GM21576 (cell line): Measurements from ENCODE around the gene STAT6.

Experiments used
- ATAC-seq: cut with Tn5 transposase; IDR thresholded peaks from one replicate; pipeline ENCODE4 v1.9.1; 2021; ENCODE audit warnings: mild to moderate bottlenecking, moderate library complexity; ENCODE audit not compliant: unreplicated experiment

Gene STAT6

DNA sequence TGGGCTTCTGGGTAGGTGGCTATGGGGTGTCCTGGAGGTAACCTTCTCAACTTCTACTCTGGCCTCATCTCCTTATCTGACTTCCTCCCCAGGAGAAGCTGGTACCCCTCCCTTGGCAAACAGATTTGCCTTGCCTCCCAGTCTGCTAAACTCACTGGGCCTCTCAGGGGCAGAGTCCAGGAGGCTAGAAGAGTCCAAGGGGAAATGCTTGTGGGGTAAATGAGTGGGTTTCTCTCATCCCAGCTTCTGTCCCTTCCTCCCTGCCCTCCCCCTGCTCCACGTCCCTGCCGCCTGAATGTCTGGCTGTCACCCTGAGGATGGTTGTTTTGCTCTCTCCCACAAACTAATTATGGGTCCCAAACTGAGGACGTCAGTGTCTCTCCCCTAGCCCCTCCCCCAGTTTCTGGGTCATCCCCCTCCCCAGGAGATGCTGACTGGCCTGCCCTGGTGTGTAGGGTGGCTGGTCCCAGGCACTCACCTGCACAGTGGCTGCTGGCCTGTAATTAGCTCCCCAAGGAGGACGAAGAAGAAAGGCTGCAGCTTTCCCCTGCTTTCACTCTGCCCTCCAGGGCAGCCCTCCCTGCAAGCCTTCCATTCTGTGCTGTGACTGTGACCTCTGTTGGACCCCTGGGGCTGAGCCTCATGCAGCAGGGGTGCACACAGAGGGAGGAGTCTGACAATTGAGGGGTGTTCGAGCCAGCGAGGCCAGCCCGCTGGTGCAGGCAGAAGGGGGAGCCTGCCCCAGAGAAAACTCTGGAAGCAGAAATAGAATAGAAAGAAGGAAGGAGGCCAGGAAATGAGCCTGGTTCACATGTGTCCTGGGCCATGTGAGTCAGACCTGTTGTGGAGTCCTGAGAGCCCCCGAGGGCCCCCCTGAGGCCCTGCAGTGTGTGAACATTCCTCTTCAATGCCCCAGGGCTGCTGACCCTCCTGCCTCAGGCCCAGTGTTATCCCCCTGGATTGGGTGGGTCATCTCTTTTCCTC is 36.1 kb upstream of the STAT6 start, which contains the start of gene LRP1-AS:
LRP1-AS (minus strand) TSS at position 659 of the 984 bp plus-strand sequence.
- ATAC-seq, result no peak

DNA sequence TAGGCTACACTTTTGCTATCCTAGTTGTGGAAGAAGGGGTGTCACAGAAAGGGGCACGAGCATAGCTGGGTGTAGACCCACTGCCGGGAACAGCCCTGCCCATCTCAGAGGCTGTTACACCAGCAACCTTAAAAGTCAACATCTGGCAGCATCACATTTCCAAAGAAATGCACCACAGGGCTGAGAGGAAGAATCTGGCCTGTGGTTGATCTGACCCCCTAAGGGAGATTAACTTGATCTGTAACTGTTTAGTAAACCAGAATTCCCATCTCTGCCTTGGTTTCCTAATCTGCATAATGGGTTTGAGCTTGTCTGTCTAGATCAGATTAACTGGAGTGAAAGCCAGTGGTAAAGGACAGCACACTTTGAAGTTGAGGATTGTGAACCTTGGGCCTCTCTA is 34.9 kb upstream of the STAT6 start:
- ATAC-seq, result no peak

GRCh38 chr12:57145460-57146059 is 34.4 kb upstream of the STAT6 start:
- no peak for ATAC-seq

DNA sequence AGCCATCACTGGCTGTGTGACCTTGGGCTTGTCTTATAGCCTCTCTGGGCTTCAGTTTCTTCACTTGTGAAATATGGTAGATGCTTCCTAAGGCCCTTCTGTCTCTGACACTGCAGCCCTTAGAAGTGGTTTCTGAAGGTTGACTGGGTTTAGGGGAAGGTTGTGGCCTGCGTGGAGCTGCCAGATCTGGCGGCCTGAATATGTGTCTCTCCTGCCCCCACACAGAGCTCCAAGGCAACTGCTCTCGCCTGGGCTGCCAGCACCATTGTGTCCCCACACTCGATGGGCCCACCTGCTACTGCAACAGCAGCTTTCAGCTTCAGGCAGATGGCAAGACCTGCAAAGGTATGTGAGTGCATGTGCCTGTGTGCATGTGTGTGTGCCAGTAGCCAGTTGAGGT is 32.3 kb upstream of the STAT6 start:
- no peak for ATAC-seq

DNA sequence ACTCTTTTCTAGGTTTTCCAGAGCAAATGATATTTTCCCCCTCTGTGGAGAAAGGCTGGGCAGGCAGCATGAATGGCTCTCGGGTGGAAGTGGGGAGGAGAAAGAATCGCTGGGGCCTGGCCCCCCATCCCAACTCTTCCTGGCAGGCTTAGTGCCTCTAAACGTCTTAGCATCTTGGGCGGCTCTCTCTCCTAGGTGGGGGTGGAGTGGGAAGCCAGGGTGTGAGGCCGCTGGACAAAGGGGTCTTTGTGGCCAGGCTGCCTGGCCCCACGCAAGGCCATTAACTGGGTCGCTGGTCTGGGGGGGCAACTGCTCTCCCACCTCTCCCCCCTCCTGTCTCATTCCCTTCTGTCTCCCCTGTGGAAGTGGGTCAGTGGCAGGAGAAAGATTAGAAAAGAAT is 31.6 kb upstream of the STAT6 start:
- no peak for ATAC-seq

DNA sequence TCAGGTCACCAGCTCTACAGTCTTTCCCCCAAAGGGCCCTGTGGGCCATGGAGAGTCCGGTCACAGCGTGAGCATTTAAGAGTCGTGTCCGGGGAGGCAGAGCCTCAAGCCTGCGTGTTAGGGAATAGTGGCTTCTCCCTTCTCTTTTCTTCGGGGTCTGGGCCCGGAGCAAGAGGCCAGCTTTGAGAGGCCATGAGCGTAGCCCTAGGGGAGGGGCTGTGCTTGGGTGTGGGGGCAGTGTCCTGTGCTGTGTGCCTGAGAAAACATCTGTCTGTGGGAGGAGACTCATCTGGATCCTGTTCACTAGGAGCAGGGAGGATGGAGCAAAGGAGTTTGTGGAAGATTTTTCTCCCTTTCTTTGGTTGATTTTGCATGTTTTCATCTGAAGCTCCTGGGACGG is 31.0 kb upstream of the STAT6 start:
- no peak for ATAC-seq

GRCh38 chr12:57141249-57141648 is 30.1 kb upstream of the STAT6 start:
- no peak for ATAC-seq

GRCh38 chr12:57139796-57140649 is 28.9 kb upstream of the STAT6 start:
- no peak for ATAC-seq

DNA sequence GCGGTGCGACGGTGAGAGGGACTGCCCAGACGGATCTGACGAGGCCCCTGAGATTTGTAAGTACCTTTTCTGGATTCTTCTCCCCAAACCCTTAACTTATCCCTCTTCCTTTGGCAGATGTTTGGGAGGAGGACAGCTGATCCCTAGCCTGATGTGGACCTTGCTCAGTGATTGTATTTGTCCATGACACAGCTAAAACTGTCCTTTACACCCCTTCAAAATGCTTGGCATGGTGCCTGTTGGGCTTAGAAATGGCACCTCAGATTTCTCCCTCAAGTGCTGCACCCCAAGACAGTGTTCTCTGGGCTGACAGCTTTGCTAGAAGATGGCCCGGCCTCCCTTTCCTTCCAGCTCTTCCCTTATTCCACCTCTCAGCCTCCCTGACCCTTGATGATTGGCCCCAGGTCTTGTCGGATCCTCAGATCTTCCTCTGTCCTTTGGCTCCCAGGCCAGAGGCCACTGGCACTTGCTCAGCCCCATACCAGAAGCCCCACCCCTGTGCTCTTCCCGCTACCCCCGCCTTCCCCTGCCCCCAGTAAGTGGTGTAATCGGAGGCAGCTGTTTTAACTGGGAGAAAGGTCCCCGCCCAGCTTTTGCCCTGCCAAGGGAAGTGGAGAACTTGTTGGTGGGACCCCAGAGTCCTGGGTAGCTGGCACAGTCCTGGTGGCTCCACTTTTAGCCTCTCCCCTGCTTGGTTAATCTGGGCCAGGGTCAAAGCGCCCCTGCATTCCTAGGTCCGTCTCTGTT is 27.5 kb upstream of the STAT6 start:
- ATAC-seq, result no peak

- no peak for ATAC-seq
Measured at GRCh38 chr12:57135527-57136326, 24.6 kb upstream of the STAT6 start.

- no peak for ATAC-seq
Measured at GRCh38 chr12:57134949-57135348, 23.8 kb upstream of the STAT6 start.

GRCh38 chr12:57133916-57134315 is 22.8 kb upstream of the STAT6 start:
- ATAC-seq, result no peak

GRCh38 chr12:57133013-57133569 is 21.9 kb upstream of the STAT6 start:
- ATAC-seq, result no peak

DNA sequence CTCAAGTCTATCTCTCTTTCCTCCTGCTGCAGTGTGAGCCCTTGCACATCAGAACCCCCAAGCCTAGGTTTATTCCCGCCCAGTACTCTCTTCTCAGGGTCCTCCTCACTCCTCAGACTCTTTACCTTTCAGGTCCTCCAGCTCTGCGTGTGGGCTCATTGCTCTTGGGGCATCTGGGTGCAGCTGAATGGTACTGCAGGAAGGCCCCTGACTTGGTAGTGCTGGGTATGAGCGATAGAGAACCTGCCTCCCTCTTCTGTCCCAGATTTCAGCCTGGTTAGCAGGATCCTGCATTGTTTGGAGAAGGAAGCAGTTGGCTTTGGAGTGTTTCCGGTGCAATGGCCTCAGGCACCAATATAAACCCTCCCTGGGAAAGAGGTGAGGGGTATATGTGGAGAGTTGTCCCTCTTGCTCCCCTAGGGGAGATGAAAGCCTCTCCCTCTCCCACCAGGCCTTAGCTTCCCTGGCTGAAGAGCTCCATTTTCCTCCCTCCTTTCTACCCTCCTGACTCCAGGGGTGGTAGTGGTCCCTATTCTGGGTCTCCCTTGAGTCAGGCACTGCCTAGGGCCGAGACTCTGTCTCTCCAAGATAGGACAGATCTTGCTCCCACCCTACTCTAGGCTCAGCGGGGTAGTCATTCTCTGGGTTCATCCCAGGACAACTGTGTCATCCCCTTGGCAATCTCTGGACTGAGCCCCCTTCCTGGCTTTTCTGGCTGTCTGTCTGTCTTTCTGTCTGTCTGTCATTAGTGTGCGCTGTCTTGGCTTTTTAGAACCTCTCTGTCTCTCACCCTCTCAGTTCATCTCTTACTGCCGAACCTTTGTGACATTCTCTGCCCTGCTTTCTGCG is 21.0 kb upstream of the STAT6 start:
- ATAC-seq, result no peak

GRCh38 chr12:57130941-57131340 is 19.8 kb upstream of the STAT6 start:
- ATAC-seq, result no peak

GRCh38 chr12:57129889-57130288 is 18.7 kb upstream of the STAT6 start:
- ATAC-seq, result no peak

GRCh38 chr12:57129321-57129842 is 18.2 kb upstream of the STAT6 start:
- ATAC-seq, result no peak

DNA sequence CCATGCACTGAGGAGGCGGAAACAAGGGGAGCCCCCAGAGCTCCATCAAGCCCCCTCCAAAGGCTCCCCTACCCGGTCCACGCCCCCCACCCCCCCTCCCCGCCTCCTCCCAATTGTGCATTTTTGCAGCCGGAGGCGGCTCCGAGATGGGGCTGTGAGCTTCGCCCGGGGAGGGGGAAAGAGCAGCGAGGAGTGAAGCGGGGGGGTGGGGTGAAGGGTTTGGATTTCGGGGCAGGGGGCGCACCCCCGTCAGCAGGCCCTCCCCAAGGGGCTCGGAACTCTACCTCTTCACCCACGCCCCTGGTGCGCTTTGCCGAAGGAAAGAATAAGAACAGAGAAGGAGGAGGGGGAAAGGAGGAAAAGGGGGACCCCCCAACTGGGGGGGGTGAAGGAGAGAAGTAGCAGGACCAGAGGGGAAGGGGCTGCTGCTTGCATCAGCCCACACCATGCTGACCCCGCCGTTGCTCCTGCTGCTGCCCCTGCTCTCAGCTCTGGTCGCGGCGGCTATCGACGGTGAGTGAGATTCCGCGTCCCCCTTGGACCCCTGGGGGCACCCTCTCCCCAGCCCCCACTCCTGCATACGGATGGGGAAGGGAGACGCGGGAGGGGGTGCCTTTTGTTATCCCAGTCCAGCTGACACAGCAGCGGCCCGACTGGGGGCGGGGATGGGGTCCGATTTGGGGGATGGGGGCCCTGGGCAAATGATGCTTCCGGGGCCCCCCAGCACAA is 17.5 kb upstream of the STAT6 start:
- ATAC-seq, result no peak
